A549 (cell line): ENCODE data around the gene MTCL1.

ENCODE experiments used
- BHLHE40 ChIP-seq: IDR thresholded peaks from 2 replicates; pipeline ENCODE4 v1.6.1; 2012; ENCODE audit warnings: low read depth, low read length, inconsistent platforms
- CTCF ChIP-seq: fragments of >200 bp; sonication (Bioruptor Twin); formaldehyde crosslinking; IDR thresholded peaks from 3 replicates; pipeline ENCODE4 v1.5.1; 2016
- EP300 ChIP-seq, 2 experiments: fragments of >200 bp; sonication (Bioruptor Twin); formaldehyde crosslinking; IDR thresholded peaks; 2 replicates in 1 of 2; 3 replicates in 1 of 2; pipeline ENCODE4 v1.6.1; 2016 to 2017
- POLR2AphosphoS2 ChIP-seq: conservative IDR thresholded peaks from 2 replicates; pipeline ENCODE4 v1.6.1; 2012; ENCODE audit warnings: low read length, improper control_type of control experiment, inconsistent platforms
- SREBF2 ChIP-seq: fragments of 450-650 bp; IDR thresholded peaks from 2 replicates; pipeline ENCODE4 v1.6.1; 2014; ENCODE audit warnings: mild to moderate bottlenecking, moderate library complexity

GRCh38 chr18:8824846-8825245, 119.5 kb downstream of the MTCL1 start:
- TF ChIP-seq BHLHE40 (no peak), EP300 (IDR thresholded peaks at IDR 0.05) (no peak), SREBF2 (no peak), CTCF (no peak), POLR2AphosphoS2 (no peak)
